H1 (cell line): ENCODE data around the gene ARFGAP3.

ENCODE experiments used
- POLR2A ChIP-seq, 2 experiments: IDR thresholded peaks; 1 replicate in 1 of 2; 2 replicates in 1 of 2; pipeline ENCODE4 v1.6.1; 2011; ENCODE audit warnings: low read depth in 2 of 2, low read length in 2 of 2, mild to moderate bottlenecking in 2 of 2; ENCODE audit errors: control extremely low read depth in 1 of 2
- RAD21 ChIP-seq, 2 experiments: IDR thresholded peaks in 1 of 2; conservative IDR thresholded peaks in 1 of 2; 2 replicates each; pipeline ENCODE4 v1.6.1; 2011; ENCODE audit warnings: low read depth in 2 of 2, low read length in 2 of 2, improper control_type of control experiment in 1 of 2, inconsistent platforms in 1 of 2, mild to moderate bottlenecking in 1 of 2, moderate library complexity in 1 of 2
- RFX5 ChIP-seq: IDR thresholded peaks from 2 replicates; pipeline ENCODE4 v1.6.1; 2011; ENCODE audit warnings: low read depth, low read length, improper control_type of control experiment, borderline replicate concordance
- SP1 ChIP-seq: IDR thresholded peaks from 2 replicates; pipeline ENCODE4 v1.6.1; 2011; ENCODE audit warnings: low read depth, low read length
- SP2 ChIP-seq: IDR thresholded peaks from 2 replicates; pipeline ENCODE4 v1.6.1; 2012; ENCODE audit warnings: mild to moderate bottlenecking, low read length, inconsistent platforms
- SRF ChIP-seq: IDR thresholded peaks from 2 replicates; pipeline ENCODE4 v1.6.1; 2011; ENCODE audit warnings: mild to moderate bottlenecking, low read depth, low read length, moderate library complexity
- TF ChIP-seq, protein P1 (sequence below), 3 experiments: IDR thresholded peaks; 1 replicate in 2 of 3; 2 replicates in 1 of 3; pipeline versions ENCODE4 v1.5.1 to v1.6.1; 2011; ENCODE audit warnings: low read length in 3 of 3, mild to moderate bottlenecking in 3 of 3, inconsistent platforms in 2 of 3, low read depth in 1 of 3, moderate library complexity in 1 of 3; ENCODE audit not compliant: insufficient read depth in 1 of 3; ENCODE audit errors: control extremely low read depth in 1 of 3
- TF ChIP-seq, protein P2 (sequence below): IDR thresholded peaks from 2 replicates; pipeline ENCODE4 v1.6.1; 2011; ENCODE audit warnings: low read depth, mild to moderate bottlenecking, low read length; ENCODE audit not compliant: insufficient read depth
- TF ChIP-seq, protein P3 (sequence below): IDR thresholded peaks from 2 replicates; pipeline ENCODE4 v1.6.1; 2012; ENCODE audit warnings: inconsistent platforms

DNA sequence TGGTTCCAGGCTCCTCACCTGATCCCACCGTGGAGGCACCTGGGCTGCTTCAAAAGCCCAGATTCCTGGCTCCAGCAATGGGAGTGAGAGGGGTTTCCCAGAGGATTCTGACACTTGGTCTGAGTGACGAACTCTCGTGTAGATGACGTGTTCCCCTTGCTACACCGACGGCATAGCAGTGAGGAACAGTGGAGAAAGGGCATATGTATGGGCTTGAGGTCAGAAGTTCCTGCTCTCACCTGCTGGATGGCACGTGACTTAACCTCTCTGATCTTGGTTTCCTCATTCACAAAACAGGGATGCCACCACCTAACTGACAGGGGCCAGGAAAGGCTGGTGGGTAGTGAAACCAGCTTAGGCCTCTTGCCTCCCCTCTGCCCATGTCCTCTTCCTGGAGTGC lies 30.0 kb upstream of the ARFGAP3 start:
- TF ChIP-seq, protein P1, sequence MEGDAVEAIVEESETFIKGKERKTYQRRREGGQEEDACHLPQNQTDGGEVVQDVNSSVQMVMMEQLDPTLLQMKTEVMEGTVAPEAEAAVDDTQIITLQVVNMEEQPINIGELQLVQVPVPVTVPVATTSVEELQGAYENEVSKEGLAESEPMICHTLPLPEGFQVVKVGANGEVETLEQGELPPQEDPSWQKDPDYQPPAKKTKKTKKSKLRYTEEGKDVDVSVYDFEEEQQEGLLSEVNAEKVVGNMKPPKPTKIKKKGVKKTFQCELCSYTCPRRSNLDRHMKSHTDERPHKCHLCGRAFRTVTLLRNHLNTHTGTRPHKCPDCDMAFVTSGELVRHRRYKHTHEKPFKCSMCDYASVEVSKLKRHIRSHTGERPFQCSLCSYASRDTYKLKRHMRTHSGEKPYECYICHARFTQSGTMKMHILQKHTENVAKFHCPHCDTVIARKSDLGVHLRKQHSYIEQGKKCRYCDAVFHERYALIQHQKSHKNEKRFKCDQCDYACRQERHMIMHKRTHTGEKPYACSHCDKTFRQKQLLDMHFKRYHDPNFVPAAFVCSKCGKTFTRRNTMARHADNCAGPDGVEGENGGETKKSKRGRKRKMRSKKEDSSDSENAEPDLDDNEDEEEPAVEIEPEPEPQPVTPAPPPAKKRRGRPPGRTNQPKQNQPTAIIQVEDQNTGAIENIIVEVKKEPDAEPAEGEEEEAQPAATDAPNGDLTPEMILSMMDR (IDR thresholded peaks at IDR 0.05; ENCODE audit: control extremely low read depth in 1 of 3, insufficient read depth in 1 of 3, low read depth in 1 of 3, low read length in 3 of 3), result no peak
- TF ChIP-seq, protein P2, sequence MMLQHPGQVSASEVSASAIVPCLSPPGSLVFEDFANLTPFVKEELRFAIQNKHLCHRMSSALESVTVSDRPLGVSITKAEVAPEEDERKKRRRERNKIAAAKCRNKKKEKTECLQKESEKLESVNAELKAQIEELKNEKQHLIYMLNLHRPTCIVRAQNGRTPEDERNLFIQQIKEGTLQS, result no peak
- TF ChIP-seq, protein P3, sequence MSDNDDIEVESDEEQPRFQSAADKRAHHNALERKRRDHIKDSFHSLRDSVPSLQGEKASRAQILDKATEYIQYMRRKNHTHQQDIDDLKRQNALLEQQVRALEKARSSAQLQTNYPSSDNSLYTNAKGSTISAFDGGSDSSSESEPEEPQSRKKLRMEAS, result no peak
- TF ChIP-seq RAD21 (IDR thresholded peaks at IDR 0.05 in 1 of 2, conservative IDR thresholded peaks at IDR 0.05 in 1 of 2; ENCODE audit: low read depth in 2 of 2, low read length in 2 of 2), result no peak
- no peak for TF ChIP-seq SRF
- no peak for TF ChIP-seq POLR2A (IDR thresholded peaks at IDR 0.05; ENCODE audit: control extremely low read depth in 1 of 2, low read depth in 2 of 2, low read length in 2 of 2)
- TF ChIP-seq RFX5, result no peak
- no peak for TF ChIP-seq SP1
- TF ChIP-seq SP2, result no peak
